Stromal cell of bone marrow (primary cell): ENCODE results near the gene UBE2J2.
"Not testable (repeated sequence)": the region's sequence is repeated elsewhere in the genome, so short reads cannot be mapped to it uniquely, and the experiment has no call there.

Experiments
- DNase-seq: peaks from one replicate; pipeline ENCODE4 v3.0.0-alpha.2; 2012; ENCODE audit warnings: low read depth

UBE2J2 gene

DNA sequence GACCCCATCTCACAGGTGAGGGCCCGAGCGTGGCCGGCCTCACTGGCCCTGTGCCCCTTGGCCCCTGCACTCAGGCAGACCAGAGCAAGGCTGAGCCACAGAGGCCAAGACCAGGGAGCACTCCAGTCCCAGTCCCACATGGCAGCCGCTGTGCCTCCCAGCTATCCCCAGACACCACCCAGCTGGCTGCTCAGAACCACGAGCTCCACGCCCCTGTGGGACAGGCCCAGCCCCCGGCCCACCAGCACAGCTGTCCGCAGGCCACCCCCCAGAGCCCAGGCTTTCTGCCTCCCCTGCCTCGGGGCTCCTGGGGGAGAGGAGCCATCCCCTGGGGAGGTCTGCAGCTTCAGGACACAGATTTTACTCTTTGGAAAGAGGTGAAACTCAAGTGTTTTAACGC is 18.0 kb downstream of the UBE2J2 start:
- DNase-seq, result no peak

GRCh38 chr1:1255078-1255477 is 18.6 kb downstream of the UBE2J2 start:
- no peak for DNase-seq

- no peak for DNase-seq
These were observed 19.0 kb downstream of the UBE2J2 start for GRCh38 chr1:1254667-1254998.

- DNase-seq, result no peak
These were observed 19.5 kb downstream of the UBE2J2 start for GRCh38 chr1:1253972-1254666.

DNA sequence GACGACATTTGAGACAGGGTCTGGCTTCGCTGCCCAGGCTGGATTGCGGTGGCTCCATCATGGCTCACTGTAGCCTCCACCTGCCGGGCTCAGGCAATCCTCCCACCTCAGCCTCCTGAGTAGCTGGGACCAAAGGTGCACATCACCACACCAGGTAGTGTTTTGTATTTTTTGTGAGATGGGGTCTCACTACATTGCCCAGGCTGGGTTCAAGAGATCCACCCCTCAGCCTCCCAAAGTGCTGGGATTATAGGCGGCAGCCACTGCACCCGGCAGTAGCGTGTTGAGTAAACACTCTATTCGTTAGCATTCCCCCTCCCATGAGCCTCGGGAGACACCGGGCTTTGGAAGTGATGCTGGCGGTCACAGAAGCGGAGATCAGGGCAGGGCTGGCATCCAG is 20.3 kb downstream of the UBE2J2 start:
- DNase-seq, result no peak

DNA sequence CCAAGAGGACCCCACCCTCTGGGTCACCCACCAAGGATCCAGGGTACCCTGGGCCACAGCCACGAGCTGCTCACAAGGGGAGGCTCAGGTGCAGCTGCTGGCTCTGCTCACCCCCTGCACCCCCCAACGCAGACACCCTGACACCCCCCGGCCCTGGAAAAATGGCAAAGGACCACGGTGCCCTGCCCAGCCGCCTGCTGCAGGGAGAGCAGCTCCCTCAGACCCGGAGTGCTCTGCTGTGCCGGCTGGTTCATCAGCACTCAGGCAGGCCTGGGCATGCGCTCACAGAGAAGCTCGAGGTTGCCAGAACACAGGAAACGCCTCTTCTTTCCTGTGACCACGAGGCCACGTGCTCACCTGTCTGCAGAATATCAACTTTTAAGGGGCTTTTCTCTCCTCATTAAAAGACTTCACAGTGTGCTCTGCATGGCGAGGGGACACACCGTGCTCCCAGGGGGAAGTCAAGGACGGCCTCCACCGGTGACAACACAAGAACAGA is 22.8 kb downstream of the UBE2J2 start:
- no peak for DNase-seq

- not testable (repeated sequence) for DNase-seq
These were observed 25.4 kb downstream of the UBE2J2 start for GRCh38 chr1:1248009-1248913.

DNA sequence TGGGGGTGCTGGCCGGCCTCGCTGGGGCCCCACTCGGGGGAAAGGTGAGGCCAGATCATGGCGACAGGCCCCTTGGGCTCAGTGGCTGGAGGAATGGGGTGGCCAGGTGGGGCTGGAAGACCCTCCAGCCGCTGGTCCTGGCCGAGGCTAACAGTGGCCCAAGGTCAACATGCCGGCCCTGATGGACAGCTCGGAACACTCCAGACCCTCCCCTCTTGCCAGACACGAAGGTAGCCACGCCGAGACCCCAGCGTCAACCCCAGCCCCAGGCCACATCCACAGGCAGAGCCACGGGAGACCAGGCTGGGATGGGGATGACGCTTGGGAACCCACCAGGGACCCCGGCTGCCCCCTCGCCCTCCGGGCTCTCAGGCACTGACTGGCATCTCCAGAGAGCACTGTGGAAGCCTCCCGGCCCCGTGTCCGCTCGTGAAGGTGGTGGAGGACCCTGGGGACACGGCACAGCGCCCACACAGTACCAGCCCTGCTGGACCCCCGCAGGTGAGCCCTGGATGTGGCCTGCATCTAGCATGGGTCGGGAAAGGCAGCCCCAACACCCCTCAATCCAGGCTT is 26.2 kb downstream of the UBE2J2 start:
- DNase-seq, result no peak

DNA sequence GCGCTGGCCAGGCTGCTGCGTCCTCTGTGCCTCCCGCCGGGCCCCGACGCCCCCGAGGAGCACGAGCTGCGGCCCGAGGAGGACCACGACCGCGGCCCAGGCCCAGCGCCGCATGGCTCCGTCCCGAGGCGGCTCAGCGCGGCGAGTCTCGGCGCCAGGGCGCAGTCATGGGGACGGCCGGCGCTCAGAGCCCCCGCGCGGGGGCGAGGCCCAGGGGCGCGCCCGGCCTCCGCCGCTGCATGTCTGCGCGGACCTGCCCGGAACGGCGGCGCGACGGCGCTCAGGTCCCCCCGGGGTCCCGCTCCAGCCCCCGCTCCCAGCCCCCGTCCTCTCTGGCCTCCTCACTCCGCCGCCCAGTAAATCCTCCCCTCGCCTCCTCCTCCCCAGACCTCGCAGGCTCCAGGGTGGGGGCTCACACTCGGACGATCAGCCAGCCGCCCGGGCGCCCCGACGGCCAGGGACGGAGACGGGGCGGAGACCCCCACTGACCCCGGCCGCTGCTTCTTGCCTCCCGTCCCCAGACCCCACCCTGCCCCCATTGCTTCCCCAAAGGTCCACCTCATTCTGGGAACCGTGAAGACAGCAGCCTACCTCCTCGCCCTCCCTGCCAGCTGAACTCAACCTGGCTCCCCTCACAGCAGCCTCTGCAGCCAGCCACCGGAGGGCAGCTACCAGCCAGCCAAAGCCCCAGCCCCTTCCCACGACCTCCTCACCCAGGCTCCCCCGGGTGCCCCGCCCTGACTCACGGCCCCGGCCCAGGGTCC is 26.9 kb downstream of the UBE2J2 start, which contains the start of gene C1QTNF12:
C1QTNF12 (minus strand) TSS at position 146 of the 764 bp plus-strand sequence; CDS start at position 114, 32 bp downstream.
- no peak for DNase-seq

DNA sequence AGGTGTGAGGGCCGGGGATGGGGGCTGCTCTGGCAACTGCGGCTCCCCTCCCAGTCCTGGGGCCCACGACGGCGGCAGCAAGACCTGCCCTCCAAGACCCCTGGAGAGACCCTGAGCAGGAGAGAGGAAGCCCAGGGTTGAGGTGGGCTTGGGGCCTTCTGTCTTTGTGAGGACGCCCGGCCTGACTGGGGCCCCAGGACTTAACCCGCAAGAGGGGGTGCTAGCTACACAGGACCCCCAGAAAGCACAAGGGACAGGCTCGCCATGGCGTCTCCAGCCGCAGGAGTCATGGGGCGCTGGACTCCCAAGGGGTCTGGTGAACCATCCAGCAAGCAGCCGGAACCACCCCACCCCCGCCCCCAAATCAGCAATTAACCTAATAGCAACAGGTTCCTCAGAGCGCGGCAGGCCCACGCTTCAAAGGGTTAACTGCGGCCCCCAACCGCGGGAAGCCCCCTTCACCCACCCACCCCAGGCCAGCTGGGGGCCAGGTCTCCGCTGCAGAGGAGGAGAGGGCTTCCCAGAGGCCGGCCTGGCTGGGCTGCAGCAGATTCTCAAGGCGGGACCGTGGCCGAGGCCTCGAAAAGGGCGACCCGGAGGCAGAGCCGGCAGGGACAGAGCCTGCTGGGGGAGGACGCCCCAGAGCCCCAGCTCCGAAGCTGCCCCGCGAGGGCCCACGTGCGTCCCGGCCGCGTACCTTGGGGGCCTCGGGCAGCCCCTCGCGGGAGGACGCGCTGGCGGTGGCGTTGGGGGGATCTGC is 27.7 kb downstream of the UBE2J2 start:
- no peak for DNase-seq

GRCh38 chr1:1245178-1245816 is 28.4 kb downstream of the UBE2J2 start:
- no peak for DNase-seq

DNA sequence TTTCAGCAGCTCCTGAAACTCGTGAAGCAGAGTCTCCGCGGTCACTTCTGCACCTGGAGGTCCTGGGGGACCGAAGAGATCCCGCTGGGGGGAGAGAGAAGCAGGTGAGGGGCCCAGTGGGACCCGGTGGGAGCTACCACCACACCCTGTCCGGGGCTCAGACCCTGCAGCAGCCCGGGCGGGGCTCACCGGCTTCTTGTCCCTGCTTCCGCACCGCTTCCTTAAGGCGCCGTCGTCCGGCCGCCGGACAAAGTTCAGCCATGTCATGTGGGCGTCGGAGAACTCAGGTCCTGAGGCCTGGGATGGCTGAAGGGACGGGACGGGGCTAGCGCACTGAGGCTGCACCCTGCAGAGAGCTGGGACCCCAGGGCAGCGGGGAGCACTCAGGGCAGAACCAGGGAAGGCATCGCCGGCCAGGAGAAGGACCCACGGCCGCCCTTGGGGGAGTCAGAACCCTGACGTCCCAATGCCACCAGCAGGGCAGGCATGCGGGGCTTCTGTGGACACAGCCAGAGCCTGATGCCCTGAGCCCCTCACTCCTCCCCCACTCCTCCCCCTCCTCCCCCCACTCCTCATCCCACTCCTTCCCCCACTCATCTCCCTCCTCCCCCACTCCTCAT is 29.4 kb downstream of the UBE2J2 start:
- DNase-seq, result no peak

DNA sequence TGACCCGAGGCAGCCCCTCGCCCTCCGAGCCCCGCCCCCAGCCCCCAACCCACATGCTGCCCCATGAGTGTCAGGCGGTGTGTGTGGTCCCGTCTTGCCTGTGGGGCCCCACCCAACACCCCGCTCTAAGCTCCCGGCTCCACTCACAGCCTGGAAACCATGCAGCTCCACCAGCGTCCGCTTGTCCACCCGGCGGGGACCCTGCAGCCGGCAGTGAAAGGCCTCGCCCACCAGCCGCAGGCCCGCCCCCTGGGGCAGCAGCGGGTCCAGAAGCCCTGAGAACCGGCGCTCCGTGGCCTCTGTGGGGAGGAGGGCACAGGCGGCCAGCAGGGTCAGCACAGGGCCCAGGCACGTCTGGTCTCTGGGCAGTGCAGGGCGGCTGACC is 29.9 kb downstream of the UBE2J2 start:
- DNase-seq, result no peak

- DNase-seq, result no peak
These were observed 30.4 kb downstream of the UBE2J2 start for GRCh38 chr1:1243266-1243660.

DNA sequence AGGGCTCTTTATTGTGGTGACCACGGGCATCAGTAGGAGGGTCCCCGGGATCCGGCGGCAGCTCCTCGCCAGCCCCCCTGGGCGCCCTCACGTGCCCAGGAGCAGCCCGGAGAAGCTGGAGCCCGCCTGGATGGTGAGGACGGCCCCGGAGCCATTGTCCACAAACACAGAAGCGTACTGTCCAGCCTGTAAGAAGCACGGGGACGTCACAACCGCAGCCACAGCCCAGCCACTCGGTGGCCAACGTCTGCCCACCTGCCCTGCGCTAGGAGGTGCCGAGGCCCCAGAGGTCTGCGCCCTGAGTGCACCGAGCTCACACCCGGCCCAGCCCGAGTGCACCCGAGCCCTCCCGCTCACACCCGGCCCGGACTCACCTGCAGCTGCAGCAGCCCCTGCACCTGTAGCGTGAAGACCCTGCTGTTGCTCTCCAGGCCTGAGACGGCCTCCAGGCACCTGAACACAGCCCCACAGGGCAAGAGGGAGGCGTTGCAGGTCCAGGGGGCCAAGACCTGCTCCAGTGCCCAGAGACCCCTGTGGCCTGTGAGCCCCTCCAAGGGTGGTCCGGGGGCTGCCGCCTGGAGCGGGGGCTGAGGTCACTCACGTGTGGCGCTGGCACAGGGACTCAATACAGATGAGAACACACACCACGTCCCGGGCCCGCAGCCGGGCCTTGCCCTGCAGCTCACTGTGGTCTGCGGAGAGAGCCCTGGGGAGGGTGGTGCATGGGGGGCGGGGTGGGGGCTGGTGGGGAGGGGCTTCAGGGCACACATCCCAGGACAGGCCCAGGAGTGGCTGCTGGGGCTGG is 31.0 kb downstream of the UBE2J2 start:
- no peak for DNase-seq

- DNase-seq, result no peak
These were observed 31.9 kb downstream of the UBE2J2 start for GRCh38 chr1:1241588-1242219.

DNA sequence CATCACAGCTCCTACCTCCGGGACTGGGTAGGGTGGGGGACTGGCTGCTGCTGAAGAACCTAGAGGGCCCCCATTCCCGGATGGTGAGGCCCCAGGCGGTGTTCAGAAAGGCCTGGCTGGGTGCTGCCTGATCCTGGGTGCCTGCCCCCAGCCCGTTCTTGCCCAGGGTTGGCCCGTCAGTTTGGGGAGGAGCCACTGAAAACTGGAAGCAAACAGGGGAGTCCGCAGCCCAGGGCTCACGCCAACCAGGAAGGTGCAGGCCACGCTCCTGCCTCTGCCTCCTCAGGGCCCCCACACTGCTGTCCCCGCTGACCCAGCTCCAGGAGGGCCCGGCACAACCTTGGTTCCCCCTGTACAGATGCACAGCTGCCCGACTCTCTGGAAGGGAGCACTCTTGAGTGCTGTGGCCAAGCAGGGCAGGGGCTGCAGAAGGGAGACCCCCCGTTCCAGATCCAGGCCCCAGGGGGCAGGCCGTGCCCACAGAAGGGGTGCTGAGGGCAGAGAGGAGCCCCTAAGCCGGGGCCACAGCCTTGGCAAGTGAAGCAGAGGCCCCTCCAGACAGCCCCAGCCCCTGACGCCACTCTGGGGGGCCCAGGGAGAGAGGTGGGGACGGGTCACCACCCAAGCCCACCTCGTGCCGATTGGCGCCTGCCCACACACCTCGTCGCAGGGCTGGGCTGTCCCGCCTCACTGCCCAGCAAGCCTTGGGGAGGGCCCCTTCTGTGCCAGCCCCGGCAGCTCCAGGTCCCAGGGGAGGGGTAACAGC is 32.6 kb downstream of the UBE2J2 start:
- DNase-seq, result no peak

- DNase-seq, result no peak
These were observed 33.3 kb downstream of the UBE2J2 start for GRCh38 chr1:1240348-1240732.
